ENCODE results near the gene KDM2A.
A peak's percentile ranks its signal among the peaks of the same experiment; 100 is the strongest.

The KDM2A gene

DNA sequence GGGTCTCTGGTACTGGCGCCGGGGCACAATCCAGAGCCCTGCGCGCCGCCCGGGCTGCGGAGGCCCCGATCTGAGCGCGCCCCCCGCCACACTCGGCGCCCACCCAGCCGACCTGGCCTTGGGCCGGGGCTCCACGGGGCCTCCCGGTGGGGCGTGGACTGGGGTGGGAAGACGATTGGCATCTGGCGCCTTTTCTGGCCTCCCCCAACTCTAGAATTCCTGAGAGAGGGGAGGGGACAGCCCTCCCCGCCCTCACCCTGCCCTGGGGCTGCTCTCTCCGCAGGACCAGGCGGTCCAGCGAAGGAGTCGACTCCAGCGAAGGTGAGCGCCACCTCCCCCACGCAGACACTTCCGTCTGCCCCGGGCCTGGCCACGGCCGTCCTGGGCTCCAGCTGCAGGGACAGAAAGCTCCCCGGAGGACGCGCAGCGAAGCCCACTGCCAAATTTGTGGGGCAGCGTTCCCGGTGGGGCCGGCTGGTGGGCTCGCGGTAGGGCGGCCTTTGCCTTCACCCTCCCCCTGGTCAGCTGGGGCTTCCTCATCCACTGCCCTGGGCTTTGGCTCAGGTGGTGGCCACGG, 184.9 kb downstream of the KDM2A start:
- no peaks in the 10 kb centered on the region for H3K9me3 Mint-ChIP-seq
- peak; percentile 55 for ATAC-seq
- H3K4me1 Mint-ChIP-seq, result peaks cover 20% of the 10 kb centered on the region
- H3K4me3 Mint-ChIP-seq, result peak overlapping the region; percentile 52
- H3K36me3 Mint-ChIP-seq, result peaks cover 33% of the 10 kb centered on the region
- DNase-seq (ENCODE audit: low spot score in 2 of 2), result no peak
- H3K27ac Mint-ChIP-seq, result no peak overlapping the region

DNA sequence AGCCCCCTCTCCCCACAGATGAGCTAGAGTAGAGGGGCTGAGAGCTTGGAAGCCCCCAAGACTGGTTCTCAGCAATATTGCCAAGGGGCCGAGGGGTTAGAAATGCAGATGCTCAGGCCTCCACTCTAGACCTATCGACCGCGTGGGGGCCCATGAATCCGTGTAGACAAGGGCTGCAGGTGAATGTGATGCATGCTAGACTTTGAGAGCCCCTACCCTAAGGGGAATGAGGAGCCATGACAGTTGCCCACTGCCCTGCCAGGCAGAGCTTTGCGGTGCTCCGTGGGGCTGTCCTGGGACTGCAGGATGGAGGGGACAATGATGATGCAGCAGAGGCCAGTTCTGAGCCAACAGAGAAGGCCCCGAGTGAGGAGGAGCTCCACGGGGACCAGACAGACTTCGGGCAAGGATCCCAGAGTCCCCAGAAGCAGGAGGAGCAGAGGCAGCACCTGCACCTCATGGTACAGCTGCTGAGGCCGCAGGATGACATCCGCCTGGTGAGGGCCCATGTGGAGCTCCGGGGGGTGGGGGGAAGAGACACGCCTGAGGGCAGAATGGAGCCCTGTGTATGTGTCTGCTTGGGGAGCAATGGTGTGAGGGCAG, 185.5 kb downstream of the KDM2A start:
- Mint-ChIP-seq H3K27ac (no peak overlapping the region), H3K4me3 (peak overlapping the region; percentile 52), H3K36me3 (peaks cover 27% of the 10 kb centered on the region), H3K9me3 (no peaks in the 10 kb centered on the region), H3K4me1 (peaks cover 20% of the 10 kb centered on the region)
- no peak for ATAC-seq
- DNase-seq (ENCODE audit: low spot score in 2 of 2), result no peak

DNA sequence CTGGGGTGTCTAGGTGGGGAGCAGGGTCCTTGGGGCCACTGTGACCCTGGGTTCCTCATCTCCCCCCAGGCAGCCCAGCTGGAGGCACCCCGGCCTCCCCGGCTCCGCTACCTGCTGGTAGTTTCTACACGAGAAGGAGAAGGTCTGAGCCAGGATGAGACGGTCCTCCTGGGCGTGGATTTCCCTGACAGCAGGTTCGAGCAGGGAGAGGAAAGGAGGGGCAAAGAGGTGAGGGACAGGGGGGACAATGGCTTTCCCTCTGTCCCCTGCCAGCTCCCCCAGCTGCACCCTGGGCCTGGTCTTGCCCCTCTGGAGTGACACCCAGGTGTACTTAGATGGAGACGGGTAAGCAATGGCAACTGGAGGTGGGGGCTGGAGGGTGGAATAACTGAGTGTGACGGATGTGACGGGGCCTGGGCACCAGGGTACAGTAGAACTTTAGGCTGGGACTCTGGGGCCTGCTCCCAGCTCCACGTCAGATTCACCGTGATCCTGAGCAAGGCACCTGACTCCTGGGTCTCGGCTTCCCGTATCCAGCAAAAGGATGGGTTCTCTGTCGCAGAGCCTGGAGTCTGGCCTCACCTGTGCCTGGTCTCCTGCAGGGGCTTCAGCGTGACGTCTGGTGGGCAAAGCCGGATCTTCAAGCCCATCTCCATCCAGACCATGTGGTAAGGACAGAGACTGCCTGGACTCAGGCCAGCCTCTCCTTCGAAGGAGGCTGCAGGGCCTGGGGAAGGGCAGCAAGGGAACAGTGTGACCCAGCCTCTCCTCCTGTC, 187.9 kb downstream of the KDM2A start:
- Mint-ChIP-seq H3K4me3 (no peak overlapping the region), H3K9me3 (no peaks in the 10 kb centered on the region), H3K4me1 (peaks cover 34% of the 10 kb centered on the region), H3K36me3 (peaks cover 12% of the 10 kb centered on the region), H3K27ac (peak overlapping the region; percentile 29)
- ATAC-seq, result no peak
- DNase-seq (ENCODE audit: low spot score in 2 of 2), result no peak

DNA sequence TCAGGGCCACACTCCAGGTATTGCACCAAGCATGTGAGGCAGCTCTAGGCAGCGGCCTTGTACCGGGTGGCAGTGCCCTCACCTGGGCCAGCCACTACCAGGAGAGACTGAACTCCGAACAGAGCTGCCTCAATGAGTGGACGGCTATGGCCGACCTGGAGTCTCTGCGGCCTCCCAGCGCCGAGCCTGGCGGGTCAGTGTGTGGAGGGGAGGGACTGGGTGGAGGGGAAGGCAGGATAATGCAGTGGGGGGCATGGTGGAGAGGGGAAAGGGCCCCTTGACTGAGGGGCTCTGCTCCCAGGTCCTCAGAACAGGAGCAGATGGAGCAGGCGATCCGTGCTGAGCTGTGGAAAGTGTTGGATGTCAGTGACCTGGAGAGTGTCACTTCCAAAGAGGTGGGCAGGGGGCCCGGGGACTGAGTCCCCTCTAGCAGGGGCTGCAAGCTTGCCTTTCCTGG, 188.5 kb downstream of the KDM2A start:
- Mint-ChIP-seq H3K27ac (peak overlapping the region; percentile 61), H3K4me3 (no peak overlapping the region), H3K36me3 (peaks cover 6% of the 10 kb centered on the region), H3K4me1 (peaks cover 34% of the 10 kb centered on the region), H3K9me3 (no peaks in the 10 kb centered on the region)
- ATAC-seq, result no peak
- DNase-seq (ENCODE audit: low spot score in 2 of 2), result no peak

All from stimulated activated effector memory CD8-positive, alpha-beta T cell treated with anti-CD3 and anti-CD28 coated beads, Interleukin-12 subunit alpha, Interleukin-12 subunit beta, amount 100 ng/mL, for 72 hours (primary cell).